ENCODE measurements around the gene LGALS9.
"Not testable (repeated sequence)": the region's sequence is repeated elsewhere in the genome, so short reads cannot be mapped to it uniquely, and the experiment has no call there.

The LGALS9 gene

GRCh38 chr17:27629260-27629659 is 1.7 kb upstream of the LGALS9 start:
- not testable (repeated sequence) for DNase-seq (ENCODE audit: low spot score)

- DNase-seq (ENCODE audit: low spot score) = no peak
Observed at GRCh38 chr17:27631411-27631760, 398 bp downstream of the LGALS9 start.

- no peak for DNase-seq (ENCODE audit: low spot score)
Observed at GRCh38 chr17:27631897-27632725, 1.1 kb downstream of the LGALS9 start.

GRCh38 chr17:27632766-27633165 is 1.8 kb downstream of the LGALS9 start:
- peak; percentile 27 for DNase-seq (ENCODE audit: low spot score)

GRCh38 chr17:27633312-27634025 is 2.5 kb downstream of the LGALS9 start:
- DNase-seq (ENCODE audit: low spot score) = no peak

DNA sequence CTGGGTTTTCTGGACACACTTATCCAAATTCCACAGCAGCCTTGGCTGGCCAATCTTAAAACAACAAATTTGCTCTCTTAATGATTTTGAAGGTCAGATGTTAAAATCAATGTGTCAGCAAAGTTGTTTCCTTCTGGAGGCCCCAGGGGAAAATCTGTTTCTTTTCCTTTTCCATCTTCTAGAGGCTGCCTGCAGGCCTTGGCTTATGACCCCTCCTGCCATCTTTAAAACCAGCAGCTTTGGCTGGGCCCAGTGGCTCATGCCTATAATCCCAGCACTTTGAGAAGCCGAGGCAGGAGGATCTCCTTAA is 3.0 kb downstream of the LGALS9 start:
- no peak for DNase-seq (ENCODE audit: low spot score)

DNA sequence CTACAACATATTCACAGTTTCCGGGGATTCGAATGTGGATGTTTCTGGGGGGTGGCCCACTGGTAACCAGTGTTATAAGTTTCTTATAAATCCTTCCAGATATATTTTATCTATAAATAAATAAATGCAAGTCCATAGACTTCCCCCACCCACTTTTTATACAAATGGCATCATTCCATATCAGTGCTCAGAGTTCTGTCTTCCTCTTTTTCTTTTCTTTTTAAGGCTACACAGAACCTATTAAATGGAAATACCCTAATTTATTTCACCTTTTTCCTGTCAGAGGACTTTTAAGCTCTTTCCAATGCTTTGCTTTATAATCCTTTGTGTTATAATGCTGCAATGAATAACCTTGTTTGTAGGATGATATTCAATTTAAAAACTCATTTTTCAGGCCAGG is 3.8 kb downstream of the LGALS9 start:
- no peak for DNase-seq (ENCODE audit: low spot score)

GRCh38 chr17:27635275-27635823 is 4.4 kb downstream of the LGALS9 start:
- DNase-seq (ENCODE audit: low spot score) = no peak

GRCh38 chr17:27636005-27636520 is 5.1 kb downstream of the LGALS9 start:
- not testable (repeated sequence) for DNase-seq (ENCODE audit: low spot score)

- DNase-seq (ENCODE audit: low spot score) = not testable (repeated sequence)
Observed at GRCh38 chr17:27637818-27638217, 6.8 kb downstream of the LGALS9 start.

- not testable (repeated sequence) for DNase-seq (ENCODE audit: low spot score)
Observed at GRCh38 chr17:27638415-27638914, 7.5 kb downstream of the LGALS9 start.

GRCh38 chr17:27640790-27641189 is 9.8 kb downstream of the LGALS9 start:
- no peak for DNase-seq (ENCODE audit: low spot score)

- DNase-seq (ENCODE audit: low spot score) = no peak
Observed at GRCh38 chr17:27644586-27644985, 13.6 kb downstream of the LGALS9 start.

GRCh38 chr17:27645621-27646020 is 14.6 kb downstream of the LGALS9 start:
- DNase-seq (ENCODE audit: low spot score) = not testable (repeated sequence)

GRCh38 chr17:27646232-27646631 is 15.2 kb downstream of the LGALS9 start:
- DNase-seq (ENCODE audit: low spot score) = no peak

DNA sequence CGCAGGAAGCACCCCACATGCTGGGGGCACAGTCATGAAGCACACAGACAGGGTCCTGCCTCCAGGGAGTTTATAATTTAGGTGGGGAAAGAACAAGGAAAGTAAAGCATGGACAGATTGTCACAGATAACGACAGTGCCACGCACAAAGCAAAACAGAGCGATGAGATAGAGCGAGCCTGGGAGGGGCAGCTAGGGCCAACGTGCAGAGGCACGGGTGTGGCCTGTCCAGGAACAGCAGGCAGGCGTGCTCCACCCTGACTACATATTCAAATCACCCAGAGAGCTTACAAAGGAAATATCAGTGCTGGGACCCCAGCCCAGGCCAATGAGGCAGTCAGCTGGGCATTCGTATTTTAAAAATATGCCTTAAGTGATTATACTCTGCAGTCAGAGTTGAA is 16.8 kb downstream of the LGALS9 start:
- DNase-seq (ENCODE audit: low spot score) = no peak

GRCh38 chr17:27649111-27649571 is 18.2 kb downstream of the LGALS9 start:
- not testable (repeated sequence) for DNase-seq (ENCODE audit: low spot score)

- no peak for DNase-seq (ENCODE audit: low spot score)
Observed at GRCh38 chr17:27649929-27650328, 18.9 kb downstream of the LGALS9 start.

DNA sequence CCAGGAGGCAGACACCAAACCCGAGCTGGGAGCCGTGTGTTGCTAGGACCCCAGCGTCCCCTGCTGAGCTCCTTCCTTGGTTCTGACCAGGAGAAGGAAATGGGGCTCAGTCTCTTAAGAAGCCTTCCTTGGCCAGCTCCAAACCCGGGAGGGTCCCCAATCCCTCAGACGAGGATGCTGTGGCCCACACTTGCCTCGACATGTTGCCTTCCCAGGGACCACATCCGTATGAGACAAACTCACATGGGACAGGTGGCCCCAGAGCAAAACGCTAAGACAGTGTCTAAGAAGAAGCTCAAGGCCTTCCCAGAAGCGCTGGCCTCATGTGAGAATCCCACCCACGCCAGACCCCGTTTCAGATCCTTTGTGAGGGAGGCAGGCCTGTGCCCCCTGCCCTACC is 19.8 kb downstream of the LGALS9 start:
- DNase-seq (ENCODE audit: low spot score) = no peak

- peak; percentile 24 for DNase-seq (ENCODE audit: low spot score)
Observed at GRCh38 chr17:27651411-27652345, 20.7 kb downstream of the LGALS9 start.

- DNase-seq (ENCODE audit: low spot score) = not testable (repeated sequence)
Observed at GRCh38 chr17:27653449-27653971, 22.5 kb downstream of the LGALS9 start.

Data from AG08396 (cell line).